ENCODE data around the gene HOXC12.

HOXC12 gene

DNA sequence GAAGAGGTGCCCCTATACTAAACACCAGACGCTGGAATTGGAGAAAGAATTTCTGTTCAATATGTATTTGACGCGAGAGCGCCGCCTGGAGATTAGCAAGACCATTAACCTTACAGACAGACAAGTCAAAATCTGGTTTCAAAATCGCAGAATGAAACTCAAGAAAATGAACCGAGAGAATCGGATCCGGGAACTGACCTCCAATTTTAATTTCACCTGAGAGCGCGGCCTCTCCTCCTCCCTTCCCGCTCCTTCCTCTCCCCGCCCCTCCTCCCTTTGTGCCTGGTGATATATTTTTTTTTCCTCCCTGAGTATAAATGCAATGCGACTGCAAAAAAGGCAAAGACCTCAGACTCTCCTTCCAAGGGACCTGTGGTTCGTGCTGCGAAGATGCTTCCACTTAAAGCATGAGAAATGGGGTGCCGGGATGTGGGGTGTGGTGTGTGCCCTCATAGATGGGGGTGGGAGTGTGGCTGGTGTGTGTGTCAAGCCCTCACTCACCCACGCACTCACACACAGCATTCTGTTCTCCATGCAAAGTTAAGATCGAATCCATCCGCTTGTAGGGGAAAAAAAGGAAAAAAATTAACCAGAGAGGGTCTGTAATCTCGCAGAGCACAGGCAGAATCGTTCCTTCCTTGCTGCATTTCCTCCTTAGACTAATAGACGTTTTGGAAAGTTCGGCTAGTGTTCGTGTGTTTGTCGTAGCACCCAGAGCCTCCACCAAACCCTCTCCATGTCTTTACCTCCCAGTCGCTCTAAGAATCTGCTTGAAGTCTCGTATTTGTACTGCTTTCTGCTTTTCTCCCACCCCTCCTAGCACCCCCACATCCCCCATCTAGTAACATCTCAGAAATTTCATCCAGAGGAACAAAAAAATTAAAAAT is 34.8 kb downstream of the HOXC12 start (continued):
- TF ChIP-seq AEBP2 (tag by site-specific recombination; IDR thresholded peaks at IDR 0.05; ENCODE audit: borderline replicate concordance) (no peak), ZNF239 (tag by site-specific recombination; IDR thresholded peaks at IDR 0.05) (no peak), GLIS1 (tag by site-specific recombination; IDR thresholded peaks at IDR 0.05) (no peak), ZBTB8A (tag by site-specific recombination; IDR thresholded peaks at IDR 0.05) (no peak), ZNF544 (tag by site-specific recombination; IDR thresholded peaks at IDR 0.05) (no peak), ZNF114 (tag by site-specific recombination; IDR thresholded peaks at IDR 0.05) (no peak), ZNF629 (tag by site-specific recombination; IDR thresholded peaks at IDR 0.05) (peak; percentile 28; the same call in 1 of the 2 replicates), ZNF394 (tag by site-specific recombination; IDR thresholded peaks at IDR 0.05; ENCODE audit: borderline replicate concordance) (0 out of 2 replicates have a peak, but pooled peaks have one; percentile 10), TCF7L2 (IDR thresholded peaks at IDR 0.05; ENCODE audit: borderline replicate concordance, low read depth, low read length) (no peak), ZNF660 (tag by site-specific recombination; IDR thresholded peaks at IDR 0.05) (peak; percentile 59), ZNF792 (tag by site-specific recombination; IDR thresholded peaks at IDR 0.05) (no peak), ZNF785 (tag by site-specific recombination; IDR thresholded peaks at IDR 0.05) (no peak), GFI1B (tag by site-specific recombination; IDR thresholded peaks at IDR 0.05) (no peak), ZFP37 (tag by site-specific recombination; IDR thresholded peaks at IDR 0.05) (no peak), ZXDB (tag by site-specific recombination; IDR thresholded peaks at IDR 0.05) (no peak; the same call in 1 of the 2 replicates), ZNF76 (tag by site-specific recombination; IDR thresholded peaks at IDR 0.05; ENCODE audit: borderline replicate concordance, low read depth) (peak; percentile 24; the same call in 1 of the 2 replicates), YY2 (tag by site-specific recombination; IDR thresholded peaks at IDR 0.05) (no peak), ZFP69B (tag by site-specific recombination; IDR thresholded peaks at IDR 0.05) (no peak), ZNF423 (tag by site-specific recombination; IDR thresholded peaks at IDR 0.05) (no peak), ZNF24 (tag by site-specific recombination; IDR thresholded peaks at IDR 0.05) (no peak), PRDM10 (tag by site-specific recombination; IDR thresholded peaks at IDR 0.05) (0 out of 2 replicates have a peak, but pooled peaks have one; percentile 42), ZNF112 (tag by site-specific recombination; IDR thresholded peaks at IDR 0.05) (no peak), ZNF341 (tag by site-specific recombination; IDR thresholded peaks at IDR 0.05; ENCODE audit: low read depth) (no peak), ZNF561 (tag by site-specific recombination; IDR thresholded peaks at IDR 0.05; ENCODE audit: borderline replicate concordance) (no peak; the same call in 1 of the 2 replicates), ZBTB7A (tag by site-specific recombination; IDR thresholded peaks at IDR 0.05; ENCODE audit: low read depth) (no peak), ZNF202 (tag by site-specific recombination; IDR thresholded peaks at IDR 0.05; ENCODE audit: borderline replicate concordance) (no peak), ZNF513 (tag by site-specific recombination; IDR thresholded peaks at IDR 0.05) (no peak), ZBTB48 (tag by site-specific recombination; IDR thresholded peaks at IDR 0.05) (peak; percentile 47; the same call in 1 of the 2 replicates), ZNF521 (tag by site-specific recombination; IDR thresholded peaks at IDR 0.05) (no peak), ZSCAN16 (tag by site-specific recombination; IDR thresholded peaks at IDR 0.05) (no peak), ZNF248 (tag by site-specific recombination; IDR thresholded peaks at IDR 0.05) (no peak), ZBTB21 (tag by site-specific recombination; IDR thresholded peaks at IDR 0.05) (no peak)
- TF ChIP-seq, protein P1, sequence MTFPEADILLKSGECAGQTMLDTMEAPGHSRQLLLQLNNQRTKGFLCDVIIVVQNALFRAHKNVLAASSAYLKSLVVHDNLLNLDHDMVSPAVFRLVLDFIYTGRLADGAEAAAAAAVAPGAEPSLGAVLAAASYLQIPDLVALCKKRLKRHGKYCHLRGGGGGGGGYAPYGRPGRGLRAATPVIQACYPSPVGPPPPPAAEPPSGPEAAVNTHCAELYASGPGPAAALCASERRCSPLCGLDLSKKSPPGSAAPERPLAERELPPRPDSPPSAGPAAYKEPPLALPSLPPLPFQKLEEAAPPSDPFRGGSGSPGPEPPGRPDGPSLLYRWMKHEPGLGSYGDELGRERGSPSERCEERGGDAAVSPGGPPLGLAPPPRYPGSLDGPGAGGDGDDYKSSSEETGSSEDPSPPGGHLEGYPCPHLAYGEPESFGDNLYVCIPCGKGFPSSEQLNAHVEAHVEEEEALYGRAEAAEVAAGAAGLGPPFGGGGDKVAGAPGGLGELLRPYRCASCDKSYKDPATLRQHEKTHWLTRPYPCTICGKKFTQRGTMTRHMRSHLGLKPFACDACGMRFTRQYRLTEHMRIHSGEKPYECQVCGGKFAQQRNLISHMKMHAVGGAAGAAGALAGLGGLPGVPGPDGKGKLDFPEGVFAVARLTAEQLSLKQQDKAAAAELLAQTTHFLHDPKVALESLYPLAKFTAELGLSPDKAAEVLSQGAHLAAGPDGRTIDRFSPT (tag by site-specific recombination; IDR thresholded peaks at IDR 0.05): no peak

Measured in HEK293 (cell line).